Measurements from ENCODE around the gene FGF18.

Gene FGF18

DNA sequence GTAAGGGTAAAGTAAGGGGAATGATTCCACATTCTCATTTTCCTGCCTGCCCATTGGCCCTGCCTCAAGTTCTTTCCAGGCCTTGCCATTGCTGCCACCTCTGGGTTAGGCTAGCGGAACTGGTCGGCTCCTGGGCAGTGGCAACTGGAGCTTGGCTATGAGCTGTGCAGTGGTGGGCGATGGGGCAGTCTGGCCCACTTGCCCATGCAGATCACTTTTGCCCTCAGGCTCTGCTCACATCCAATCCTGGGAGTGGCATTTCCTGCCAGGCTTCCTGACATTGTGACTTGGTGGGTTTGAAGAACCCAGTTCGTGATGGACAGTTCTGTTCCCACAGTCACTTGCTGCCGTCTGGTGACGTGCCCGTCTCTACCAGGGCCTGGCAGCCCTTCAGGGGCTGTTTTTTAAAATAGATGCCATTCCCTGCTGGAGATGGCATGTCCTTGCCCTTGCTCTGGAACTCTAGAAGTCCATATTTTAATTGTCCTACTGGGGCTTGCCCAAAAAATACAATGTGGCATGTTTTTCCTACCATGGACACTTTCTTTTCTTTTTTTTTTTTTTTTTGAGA lies 86.1 kb downstream of the FGF18 start:
- ATAC-seq, result no peak

DNA sequence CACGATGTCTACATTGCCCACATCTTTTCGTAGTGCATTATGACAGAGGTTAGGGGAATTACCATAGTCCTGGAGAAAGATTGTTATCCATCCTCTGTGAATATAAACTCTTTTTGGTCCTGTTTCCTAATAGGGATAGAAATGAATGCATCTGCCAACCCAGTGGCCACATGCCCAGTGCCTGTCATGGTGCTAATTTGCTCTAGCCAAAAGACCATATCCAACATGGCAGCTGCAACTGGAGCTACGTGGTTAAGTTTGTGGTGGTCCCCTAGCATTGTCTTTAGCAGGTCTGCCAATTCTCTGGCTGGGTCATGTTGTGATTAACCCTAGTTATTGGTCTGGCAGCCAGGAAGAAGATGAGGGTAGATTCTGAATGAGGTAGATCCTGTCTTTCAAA lies 87.5 kb downstream of the FGF18 start:
- no peak for ATAC-seq
